Measurements from ENCODE around the gene PPP1R8.
"Not testable (repeated sequence)": the region's sequence is repeated elsewhere in the genome, so short reads cannot be mapped to it uniquely, and the experiment has no call there.

Gene PPP1R8

GRCh38 chr1:27823784-27824183 lies 6.8 kb upstream of the PPP1R8 start:
- no peaks in the 10 kb centered on the region for H3K9me3 ChIP-seq (ENCODE audit: low read depth, low read length)
- H3K9ac ChIP-seq (ENCODE audit: insufficient read length) = no peak overlapping the region
- no peak for TF ChIP-seq FOXP2 (optimal IDR thresholded peaks at IDR 0.05; ENCODE audit: control extremely low read depth, extremely low read length, insufficient read depth)
- TF ChIP-seq POLR2AphosphoS5 (IDR thresholded peaks at IDR 0.05; ENCODE audit: borderline replicate concordance, low read depth, low read length) = no peak
- no peak for TF ChIP-seq EZH2 (IDR thresholded peaks at IDR 0.05)
- DNase-seq (ENCODE audit: low read depth, low spot score) = no peak
- no peak overlapping the region for H3K27ac ChIP-seq
- no peak overlapping the region for H3K4me3 ChIP-seq
- peaks cover 4% of the 10 kb centered on the region; the same call in 1 of the 2 replicates for H3K36me3 ChIP-seq (ENCODE audit: insufficient read depth, low read length)

- peaks cover 3% of the 10 kb centered on the region; the same call in 1 of the 2 replicates for H3K36me3 ChIP-seq (ENCODE audit: insufficient read depth, low read length)
- no peak overlapping the region for H3K9ac ChIP-seq (ENCODE audit: insufficient read length)
- TF ChIP-seq POLR2AphosphoS5 (IDR thresholded peaks at IDR 0.05; ENCODE audit: borderline replicate concordance, low read depth, low read length) (no peak), FOXP2 (optimal IDR thresholded peaks at IDR 0.05; ENCODE audit: control extremely low read depth, extremely low read length, insufficient read depth) (no peak), EZH2 (IDR thresholded peaks at IDR 0.05) (no peak)
- no peak overlapping the region for H3K4me3 ChIP-seq
- no peaks in the 10 kb centered on the region for H3K9me3 ChIP-seq (ENCODE audit: low read depth, low read length)
- no peak for DNase-seq (ENCODE audit: low read depth, low spot score)
- no peak overlapping the region for H3K27ac ChIP-seq
These were observed 6.2 kb upstream of the PPP1R8 start for GRCh38 chr1:27824411-27824810.

GRCh38 chr1:27829339-27829960 lies 1.1 kb upstream of the PPP1R8 start:
- Histone ChIP-seq H3K27ac (peak overlapping the region; percentile 88; the same call in 1 of the 2 replicates), H3K9ac (ENCODE audit: insufficient read length) (peak overlapping the region; percentile 99), H3K36me3 (ENCODE audit: insufficient read depth, low read length) (peaks cover 19% of the 10 kb centered on the region), H3K4me3 (peak overlapping the region; percentile 84)
- H3K9me3 ChIP-seq (ENCODE audit: low read depth, low read length); DNase-seq (ENCODE audit: low read depth, low spot score): not testable (repeated sequence)

- no peak overlapping the region for H3K27ac ChIP-seq
- TF ChIP-seq EZH2 (IDR thresholded peaks at IDR 0.05) (no peak), POLR2AphosphoS5 (IDR thresholded peaks at IDR 0.05; ENCODE audit: borderline replicate concordance, low read depth, low read length) (no peak), FOXP2 (optimal IDR thresholded peaks at IDR 0.05; ENCODE audit: control extremely low read depth, extremely low read length, insufficient read depth) (no peak)
- H3K4me3 ChIP-seq = peak overlapping the region; percentile 84
- no peaks in the 10 kb centered on the region for H3K9me3 ChIP-seq (ENCODE audit: low read depth, low read length)
- peak overlapping the region; percentile 99 for H3K9ac ChIP-seq (ENCODE audit: insufficient read length)
- no peak for DNase-seq (ENCODE audit: low read depth, low spot score)
- H3K36me3 ChIP-seq (ENCODE audit: insufficient read depth, low read length) = peaks cover 39% of the 10 kb centered on the region
These were observed 1.2 kb downstream of the PPP1R8 start for GRCh38 chr1:27831568-27832410.

GRCh38 chr1:27832762-27833161 lies 2.2 kb downstream of the PPP1R8 start:
- Histone ChIP-seq H3K9me3 (ENCODE audit: low read depth, low read length) (no peaks in the 10 kb centered on the region), H3K27ac (peak overlapping the region; percentile 80), H3K9ac (ENCODE audit: insufficient read length) (peak overlapping the region; percentile 55), H3K4me3 (peak overlapping the region; percentile 84), H3K36me3 (ENCODE audit: insufficient read depth, low read length) (peaks cover 42% of the 10 kb centered on the region)
- TF ChIP-seq POLR2AphosphoS5 (IDR thresholded peaks at IDR 0.05; ENCODE audit: borderline replicate concordance, low read depth, low read length) (no peak), EZH2 (IDR thresholded peaks at IDR 0.05) (no peak), FOXP2 (optimal IDR thresholded peaks at IDR 0.05; ENCODE audit: control extremely low read depth, extremely low read length, insufficient read depth) (no peak)
- no peak for DNase-seq (ENCODE audit: low read depth, low spot score)

- DNase-seq (ENCODE audit: low read depth, low spot score) = no peak
- H3K9ac ChIP-seq (ENCODE audit: insufficient read length) = peak overlapping the region; percentile 55
- peak overlapping the region; percentile 80 for H3K27ac ChIP-seq
- TF ChIP-seq EZH2 (IDR thresholded peaks at IDR 0.05) (no peak), POLR2AphosphoS5 (IDR thresholded peaks at IDR 0.05; ENCODE audit: borderline replicate concordance, low read depth, low read length) (no peak), FOXP2 (optimal IDR thresholded peaks at IDR 0.05; ENCODE audit: control extremely low read depth, extremely low read length, insufficient read depth) (no peak)
- peak overlapping the region; percentile 84 for H3K4me3 ChIP-seq
- H3K36me3 ChIP-seq (ENCODE audit: insufficient read depth, low read length) = peaks cover 46% of the 10 kb centered on the region
- no peaks in the 10 kb centered on the region for H3K9me3 ChIP-seq (ENCODE audit: low read depth, low read length)
These were observed 2.9 kb downstream of the PPP1R8 start for GRCh38 chr1:27833470-27833869.

- peaks cover 62% of the 10 kb centered on the region for H3K36me3 ChIP-seq (ENCODE audit: insufficient read depth, low read length)
- no peaks in the 10 kb centered on the region for H3K9me3 ChIP-seq (ENCODE audit: low read depth, low read length)
- no peak overlapping the region for H3K9ac ChIP-seq (ENCODE audit: insufficient read length)
- no peak overlapping the region for H3K4me3 ChIP-seq
- H3K27ac ChIP-seq = no peak overlapping the region
- DNase-seq (ENCODE audit: low read depth, low spot score) = no peak
- TF ChIP-seq EZH2 (IDR thresholded peaks at IDR 0.05) (no peak), FOXP2 (optimal IDR thresholded peaks at IDR 0.05; ENCODE audit: control extremely low read depth, extremely low read length, insufficient read depth) (no peak), POLR2AphosphoS5 (IDR thresholded peaks at IDR 0.05; ENCODE audit: borderline replicate concordance, low read depth, low read length) (no peak)
These were observed 4.5 kb downstream of the PPP1R8 start for GRCh38 chr1:27835046-27835445.

- H3K9ac ChIP-seq (ENCODE audit: insufficient read length) = no peak overlapping the region
- peaks cover 66% of the 10 kb centered on the region for H3K36me3 ChIP-seq (ENCODE audit: insufficient read depth, low read length)
- no peak for TF ChIP-seq POLR2AphosphoS5 (IDR thresholded peaks at IDR 0.05; ENCODE audit: borderline replicate concordance, low read depth, low read length)
- TF ChIP-seq FOXP2 (optimal IDR thresholded peaks at IDR 0.05; ENCODE audit: control extremely low read depth, extremely low read length, insufficient read depth) = no peak
- TF ChIP-seq EZH2 (IDR thresholded peaks at IDR 0.05) = no peak
- no peak overlapping the region for H3K27ac ChIP-seq
- no peak for DNase-seq (ENCODE audit: low read depth, low spot score)
- no peak overlapping the region for H3K4me3 ChIP-seq
- no peaks in the 10 kb centered on the region for H3K9me3 ChIP-seq (ENCODE audit: low read depth, low read length)
These were observed 4.9 kb downstream of the PPP1R8 start for GRCh38 chr1:27835501-27835900.

Measured in SK-N-MC (cell line).